IMR-90 (cell line): ENCODE results near the gene C17orf100. TPM values are rescaled to one million over a fixed set of nuclear protein-coding genes. Genes with fewer than 3 reads are reported as not detected.

Experiments used
- ATAC-seq: fragments of 200-7000 bp; cut with Tn5 transposase; 2 replicates; pipeline ENCODE4 v1.9.1; 2020; ENCODE audit warnings: low read depth, mild to moderate bottlenecking, moderate library complexity
- BruUV-seq: library from RNA; stranded (reverse); fragments of 400-500 nt; replicated peaks from 2 replicates; lab custom pipeline; 2021; lab: Mats Ljungman, UMichigan
- CTCF ChIA-PET: fragments of 300-600 bp; formaldehyde crosslinking; extraction: SDS; loops from one replicate; lab custom pipeline; 2021; ENCODE audit warnings: antibody characterized with exemption; lab: Yijun Ruan, JAX
- POLR2A ChIA-PET: fragments of 300-600 bp; sonication (Branson Sonifier 250); formaldehyde crosslinking; loops from one replicate; lab custom pipeline; 2022; ENCODE audit warnings: antibody characterized with exemption; ENCODE audit not compliant: unreplicated experiment; lab: Charles Lee
- DNase-seq: peaks from one replicate; pipeline ENCODE4 v3.0.0; 2013
- H2AFZ ChIP-seq: replicated peaks from 2 replicates; pipeline ENCODE3; 2013; ENCODE audit warnings: low read length, mild to moderate bottlenecking; ENCODE audit not compliant: poor library complexity
- H2AK5ac ChIP-seq: 2 replicates; pipeline ENCODE4 v1.6.1; 2013; ENCODE audit warnings: low read depth, low read length, inconsistent platforms
- H2AK9ac ChIP-seq: replicated peaks from 2 replicates; pipeline ENCODE3; 2013; ENCODE audit warnings: mild to moderate bottlenecking, low read depth, low read length, moderate library complexity; ENCODE audit not compliant: poor library complexity
- H2BK120ac ChIP-seq: 2 replicates; pipeline ENCODE4 v1.6.1; 2013; ENCODE audit warnings: low read depth, low read length, inconsistent platforms
- H2BK15ac ChIP-seq: 3 replicates; pipeline ENCODE4 v1.6.1; 2013; ENCODE audit warnings: low read depth, low read length, inconsistent platforms
- H2BK20ac ChIP-seq: 2 replicates; pipeline ENCODE4 v1.6.1; 2013; ENCODE audit warnings: low read depth, mild to moderate bottlenecking, inconsistent platforms, low read length, moderate library complexity
- H2BK5ac ChIP-seq: 2 replicates; pipeline ENCODE4 v1.6.1; 2013; ENCODE audit warnings: mild to moderate bottlenecking, low read depth, low read length, inconsistent platforms; ENCODE audit not compliant: poor library complexity, severe bottlenecking
- H3K14ac ChIP-seq: replicated peaks from 2 replicates; pipeline ENCODE4 v1.6.1; 2013; ENCODE audit warnings: low read depth, low read length, inconsistent platforms
- H3K18ac ChIP-seq: 2 replicates; pipeline ENCODE4 v1.6.1; 2013; ENCODE audit warnings: low read depth, low read length, control low read depth
- H3K23ac ChIP-seq: 2 replicates; pipeline ENCODE4 v1.6.1; 2013; ENCODE audit warnings: low read depth, low read length, inconsistent platforms
- H3K27ac ChIP-seq: 2 replicates; pipeline ENCODE4 v1.5.1; 2013; ENCODE audit warnings: mild to moderate bottlenecking, control low read depth, low read length; ENCODE audit not compliant: insufficient read depth
- H3K27me3 ChIP-seq: 2 replicates; pipeline ENCODE4 v1.6.1; 2013; ENCODE audit warnings: low read length; ENCODE audit not compliant: control insufficient read depth, insufficient read depth
- H3K36me3 ChIP-seq: 2 replicates; pipeline ENCODE4 v1.6.1; 2013; ENCODE audit warnings: low read length, mixed read lengths; ENCODE audit not compliant: control insufficient read depth, insufficient read depth
- H3K4ac ChIP-seq: 2 replicates; pipeline ENCODE4 v1.6.1; 2013; ENCODE audit warnings: low read depth, low read length, inconsistent platforms
- H3K4me1 ChIP-seq: 2 replicates; pipeline ENCODE4 v1.6.1; 2013; ENCODE audit warnings: low read length, mixed read lengths; ENCODE audit not compliant: control insufficient read depth, insufficient read depth
- H3K4me2 ChIP-seq: 2 replicates; pipeline ENCODE4 v1.6.1; 2013; ENCODE audit warnings: low read depth, mild to moderate bottlenecking, control low read depth, low read length, moderate library complexity
- H3K4me3 ChIP-seq: 2 replicates; pipeline ENCODE4 v1.5.1; 2013; ENCODE audit warnings: low read depth, mild to moderate bottlenecking, control low read depth, low read length, moderate library complexity; ENCODE audit not compliant: insufficient read depth
- H3K56ac ChIP-seq: 2 replicates; pipeline ENCODE4 v1.6.1; 2013; ENCODE audit warnings: low read length, inconsistent platforms; ENCODE audit not compliant: insufficient read depth; ENCODE audit errors: extremely low read depth
- H3K79me1 ChIP-seq, 2 experiments: 2 replicates each; pipeline ENCODE4 v1.6.1; 2013; ENCODE audit warnings: low read length in 2 of 2, inconsistent platforms in 1 of 2, low read depth in 1 of 2
- H3K9ac ChIP-seq: 2 replicates; pipeline ENCODE4 v1.6.1; 2013; ENCODE audit warnings: low read depth, low read length, control low read depth
- H3K9me1 ChIP-seq: 2 replicates; pipeline ENCODE4 v1.6.1; 2013; ENCODE audit warnings: low read length, inconsistent platforms; ENCODE audit not compliant: insufficient read depth
- H3K9me3 ChIP-seq: 2 replicates; pipeline ENCODE4 v1.6.1; 2013; ENCODE audit warnings: low read length; ENCODE audit not compliant: control insufficient read depth, insufficient read depth
- H4K20me1 ChIP-seq: 2 replicates; pipeline ENCODE4 v1.6.1; 2013; ENCODE audit warnings: low read length, inconsistent platforms; ENCODE audit not compliant: insufficient read depth
- H4K5ac ChIP-seq: 2 replicates; pipeline ENCODE4 v1.6.1; 2013; ENCODE audit warnings: mild to moderate bottlenecking, low read depth, low read length, control low read depth
- H4K8ac ChIP-seq, 2 experiments: 2 replicates each; pipeline ENCODE4 v1.6.1; 2013; ENCODE audit warnings: low read depth in 2 of 2, low read length in 2 of 2, control low read depth in 1 of 2, inconsistent platforms in 1 of 2
- H4K91ac ChIP-seq: 2 replicates; pipeline ENCODE4 v1.6.1; 2013; ENCODE audit warnings: low read depth, low read length, inconsistent platforms; ENCODE audit not compliant: insufficient read depth
- BHLHE40 ChIP-seq: fragments of 150-350 bp; IDR thresholded peaks from 2 replicates; pipeline ENCODE4 v1.6.1; 2016; ENCODE audit warnings: mild to moderate bottlenecking, low read depth, low read length
- CEBPB ChIP-seq: IDR thresholded peaks from 2 replicates; pipeline ENCODE4 v1.6.1; 2012; ENCODE audit warnings: low read depth, low read length, improper control_type of control experiment
- CHD1 ChIP-seq: IDR thresholded peaks from 2 replicates; pipeline ENCODE4 v1.6.1; 2012; ENCODE audit warnings: low read depth, low read length, improper control_type of control experiment
- CTCF ChIP-seq: conservative IDR thresholded peaks from 2 replicates; pipeline ENCODE4 v1.5.1; 2012; ENCODE audit warnings: mild to moderate bottlenecking, low read depth, low read length, improper control_type of control experiment
- ELK1 ChIP-seq: fragments of 150-350 bp; IDR thresholded peaks from 2 replicates; pipeline ENCODE4 v1.6.1; 2016; ENCODE audit warnings: low read depth, mild to moderate bottlenecking, low read length, moderate library complexity, borderline replicate concordance
- FOS ChIP-seq: fragments of 150-350 bp; IDR thresholded peaks from 2 replicates; pipeline ENCODE4 v1.6.1; 2016; ENCODE audit warnings: low read depth, low read length
- MAFK ChIP-seq: IDR thresholded peaks from 2 replicates; pipeline ENCODE4 v1.6.1; 2012; ENCODE audit warnings: low read depth, low read length, improper control_type of control experiment
- MAZ ChIP-seq: IDR thresholded peaks from 2 replicates; pipeline ENCODE4 v1.6.1; 2012; ENCODE audit warnings: low read depth, mild to moderate bottlenecking, low read length, improper control_type of control experiment, moderate library complexity, borderline replicate concordance
- MXI1 ChIP-seq: IDR thresholded peaks from 2 replicates; pipeline ENCODE4 v1.6.1; 2012; ENCODE audit warnings: low read depth, mild to moderate bottlenecking, low read length, moderate library complexity, borderline replicate concordance
- NFE2L2 ChIP-seq: fragments of 150-350 bp; IDR thresholded peaks from 2 replicates; pipeline ENCODE4 v1.6.1; 2016; ENCODE audit warnings: low read depth, mild to moderate bottlenecking, low read length
- POLR2A ChIP-seq: IDR thresholded peaks from 2 replicates; pipeline ENCODE4 v1.6.1; 2012; ENCODE audit warnings: mild to moderate bottlenecking, low read depth, low read length
- RAD21 ChIP-seq: IDR thresholded peaks from 2 replicates; pipeline ENCODE4 v1.6.1; 2012; ENCODE audit warnings: low read length, improper control_type of control experiment
- RCOR1 ChIP-seq: IDR thresholded peaks from 2 replicates; pipeline ENCODE4 v1.6.1; 2012; ENCODE audit warnings: mild to moderate bottlenecking, low read length, improper control_type of control experiment; ENCODE audit not compliant: insufficient replicate concordance
- RFX5 ChIP-seq: IDR thresholded peaks from 2 replicates; pipeline ENCODE4 v1.8.0; 2012; ENCODE audit warnings: low read depth, mild to moderate bottlenecking, low read length, moderate library complexity
- SMC3 ChIP-seq: fragments of 150-350 bp; IDR thresholded peaks from 2 replicates; pipeline ENCODE4 v1.6.1; 2016; ENCODE audit warnings: low read depth, mild to moderate bottlenecking, antibody characterized with exemption, low read length, moderate library complexity
- USF2 ChIP-seq: fragments of 150-350 bp; IDR thresholded peaks from 2 replicates; pipeline ENCODE4 v1.6.1; 2017; ENCODE audit warnings: mild to moderate bottlenecking, antibody characterized with exemption, low read length, low read depth
- WGBS, 2 experiments: methylation state at CpG; one replicate each; pipeline versions ENCODE4 v1.1.5 to v1.1.7; 2013; ENCODE audit warnings: missing lambda C conversion rate in 2 of 2; ENCODE audit not compliant: insufficient read length in 1 of 2; ENCODE audit errors: extremely low coverage in 2 of 2; 5-methylcytosine and 5-hydroxymethylcytosine counted together
- dilution Hi-C: fragments of 300-500 bp; cut with HindIII; formaldehyde crosslinking; loops from one replicate; pipeline ENCODE4 v1.14.3; 2018; ENCODE audit warnings: low sequenced_read_pairs; ENCODE audit not compliant: unreplicated experiment
- in situ Hi-C: fragments of 300-500 bp; cut with MboI; formaldehyde crosslinking; loops from 3 replicates; pipeline ENCODE4 v1.14.3; 2019; ENCODE audit warnings: low sequenced_read_pairs, inconsistent platforms, mixed read lengths
- intact Hi-C: fragments of 100-400 bp; cut with micrococcal nuclease; formaldehyde crosslinking; loops from 2 replicates; pipeline ENCODE4 v1.10.0; 2022
- polyA plus RNA-seq, 3 experiments: library from polyadenylated mRNA; depleted of rRNA; stranded (reverse); fragments of >200 nt; gene quantifications; 2 replicates each; pipeline ENCODE4 v1.2.3, GENCODE V29; 2012; ENCODE audit warnings: low replicate concordance in 1 of 3
- total RNA-seq: library from RNA; depleted of rRNA; stranded (reverse); fragments of >200 nt; gene quantifications from 2 replicates; pipeline ENCODE4 v1.2.3, GENCODE V29; 2012

The C17orf100 gene
- total and polyA plus RNA-seq, 2 of the 4 experiments (the other 2 are of a cell fraction): 0.18 to 1.8 TPM

GRCh38 chr17:6666077-6666521 lies 14.5 kb downstream of the C17orf100 start:
- dilution Hi-C loops: no loop called here
- Histone ChIP-seq H4K91ac (no peak overlapping the region), H4K20me1 (no peaks in the 10 kb centered on the region), H2AFZ (no peak overlapping the region), H4K8ac (no peak overlapping the region), H3K14ac (no peak overlapping the region), H4K5ac (no peak overlapping the region), H3K4me1 (no peaks in the 10 kb centered on the region), H3K23ac (no peak overlapping the region), H2BK20ac (no peak overlapping the region), H2BK120ac (no peak overlapping the region), H2BK15ac (no peak overlapping the region), H3K36me3 (no peaks in the 10 kb centered on the region), H3K27me3 (peaks cover 29% of the 10 kb centered on the region), H2AK9ac (no peak overlapping the region), H3K4me3 (no peak overlapping the region), H2AK5ac (no peak overlapping the region), H2BK5ac (no peak overlapping the region), H3K27ac (no peak overlapping the region), H3K9ac (no peak overlapping the region), H3K9me1 (no peaks in the 10 kb centered on the region), H3K18ac (no peak overlapping the region), H3K4ac (no peak overlapping the region), H3K9me3 (no peaks in the 10 kb centered on the region), H3K4me2 (no peak overlapping the region), H3K79me1 (no peaks in the 10 kb centered on the region), H3K56ac (no peak overlapping the region)
- CTCF ChIA-PET: interaction anchor here (0.5 to 1.4 kb wide), 8 partner anchors 56 to 245 kb away, joined by 3 to 9 read pairs (median 3); no protein-coding TSS in a partner anchor
- in situ Hi-C loops: loop anchor here (10.0 kb wide), 3 partner anchors 129 to 349 kb away; partner anchors contain the start of genes RNASEK and TEKT1
- DNase-seq (peak; percentile 79), ATAC-seq (peak; percentile 100)
- no TSS peak for BruUV-seq
- whole genome bisulfite sequencing, 2 experiments: 0% methylated on average over 3 of the region's 9 CpGs; no CpG with 5 or more reads in 1 of the 2 experiments
- no peak for TF ChIP-seq BHLHE40
- TF ChIP-seq MXI1: no peak
- no peak for TF ChIP-seq NFE2L2
- TF ChIP-seq POLR2A: no peak; the same call in 1 of the 2 replicates
- peak; percentile 97 for TF ChIP-seq CTCF
- peak; percentile 94 for TF ChIP-seq SMC3
- TF ChIP-seq FOS: no peak
- TF ChIP-seq RCOR1: no peak
- TF ChIP-seq MAZ: peak; percentile 29; the same call in 1 of the 2 replicates
- peak; percentile 98 for TF ChIP-seq RAD21
- TF ChIP-seq RFX5: no peak
- no peak for TF ChIP-seq MAFK
- no peak for TF ChIP-seq CHD1
- no peak for TF ChIP-seq USF2
- TF ChIP-seq CEBPB: no peak
- no peak for TF ChIP-seq ELK1
- intact Hi-C loops: loop anchor here (1.0 to 10.0 kb wide), 7 partner anchors 89 to 356 kb away; partner anchors contain the start of gene XAF1
- POLR2A ChIA-PET: no interaction called here
